ENCODE results near the gene FLNB. TPM values are rescaled to one million over a fixed set of nuclear protein-coding genes. Genes with fewer than 3 reads are reported as not detected.

The FLNB gene, protein sequence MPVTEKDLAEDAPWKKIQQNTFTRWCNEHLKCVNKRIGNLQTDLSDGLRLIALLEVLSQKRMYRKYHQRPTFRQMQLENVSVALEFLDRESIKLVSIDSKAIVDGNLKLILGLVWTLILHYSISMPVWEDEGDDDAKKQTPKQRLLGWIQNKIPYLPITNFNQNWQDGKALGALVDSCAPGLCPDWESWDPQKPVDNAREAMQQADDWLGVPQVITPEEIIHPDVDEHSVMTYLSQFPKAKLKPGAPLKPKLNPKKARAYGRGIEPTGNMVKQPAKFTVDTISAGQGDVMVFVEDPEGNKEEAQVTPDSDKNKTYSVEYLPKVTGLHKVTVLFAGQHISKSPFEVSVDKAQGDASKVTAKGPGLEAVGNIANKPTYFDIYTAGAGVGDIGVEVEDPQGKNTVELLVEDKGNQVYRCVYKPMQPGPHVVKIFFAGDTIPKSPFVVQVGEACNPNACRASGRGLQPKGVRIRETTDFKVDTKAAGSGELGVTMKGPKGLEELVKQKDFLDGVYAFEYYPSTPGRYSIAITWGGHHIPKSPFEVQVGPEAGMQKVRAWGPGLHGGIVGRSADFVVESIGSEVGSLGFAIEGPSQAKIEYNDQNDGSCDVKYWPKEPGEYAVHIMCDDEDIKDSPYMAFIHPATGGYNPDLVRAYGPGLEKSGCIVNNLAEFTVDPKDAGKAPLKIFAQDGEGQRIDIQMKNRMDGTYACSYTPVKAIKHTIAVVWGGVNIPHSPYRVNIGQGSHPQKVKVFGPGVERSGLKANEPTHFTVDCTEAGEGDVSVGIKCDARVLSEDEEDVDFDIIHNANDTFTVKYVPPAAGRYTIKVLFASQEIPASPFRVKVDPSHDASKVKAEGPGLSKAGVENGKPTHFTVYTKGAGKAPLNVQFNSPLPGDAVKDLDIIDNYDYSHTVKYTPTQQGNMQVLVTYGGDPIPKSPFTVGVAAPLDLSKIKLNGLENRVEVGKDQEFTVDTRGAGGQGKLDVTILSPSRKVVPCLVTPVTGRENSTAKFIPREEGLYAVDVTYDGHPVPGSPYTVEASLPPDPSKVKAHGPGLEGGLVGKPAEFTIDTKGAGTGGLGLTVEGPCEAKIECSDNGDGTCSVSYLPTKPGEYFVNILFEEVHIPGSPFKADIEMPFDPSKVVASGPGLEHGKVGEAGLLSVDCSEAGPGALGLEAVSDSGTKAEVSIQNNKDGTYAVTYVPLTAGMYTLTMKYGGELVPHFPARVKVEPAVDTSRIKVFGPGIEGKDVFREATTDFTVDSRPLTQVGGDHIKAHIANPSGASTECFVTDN (N-terminal part only)
- 80.9 TPM for total RNA-seq

- Histone ChIP-seq H3K9ac (ENCODE audit: low read depth in 1 of 3, low read length in 3 of 3) (peak within 1 kb of the TSS; percentile 69 to 86 (median 82)), H3K36me3 (ENCODE audit: control insufficient read depth in 3 of 3, insufficient read depth in 3 of 3, low read length in 3 of 3) (no peaks in the 10 kb centered on the region), H3K9me3 (ENCODE audit: control insufficient read depth in 3 of 3, low read length in 3 of 3) (no peaks in the 10 kb centered on the region), H3K4me3 (ENCODE audit: low read length in 3 of 3) (peak within 1 kb of the TSS; percentile 91 to 96 (median 95)), H3K4me1 (ENCODE audit: control insufficient read depth in 3 of 3, insufficient read depth in 3 of 3, low read length in 3 of 3) (peaks cover 16 to 19% (median 18%) of the 10 kb centered on the region in 3 donors), H3K27me3 (ENCODE audit: control insufficient read depth in 3 of 3, insufficient read depth in 3 of 3, low read length in 3 of 3) (peaks cover 2 to 25% (median 15%) of the 10 kb centered on the region in 3 donors), H3K27ac (ENCODE audit: low read depth, low read length) (peak within 1 kb of the TSS; percentile 56)
Measured at GRCh38 chr3:58008141-58009025, at the start of gene FLNB. TSS of gene FLNB (plus strand) at chr3:58008422. CDS start at chr3:58008565, 143 bp downstream.

DNA sequence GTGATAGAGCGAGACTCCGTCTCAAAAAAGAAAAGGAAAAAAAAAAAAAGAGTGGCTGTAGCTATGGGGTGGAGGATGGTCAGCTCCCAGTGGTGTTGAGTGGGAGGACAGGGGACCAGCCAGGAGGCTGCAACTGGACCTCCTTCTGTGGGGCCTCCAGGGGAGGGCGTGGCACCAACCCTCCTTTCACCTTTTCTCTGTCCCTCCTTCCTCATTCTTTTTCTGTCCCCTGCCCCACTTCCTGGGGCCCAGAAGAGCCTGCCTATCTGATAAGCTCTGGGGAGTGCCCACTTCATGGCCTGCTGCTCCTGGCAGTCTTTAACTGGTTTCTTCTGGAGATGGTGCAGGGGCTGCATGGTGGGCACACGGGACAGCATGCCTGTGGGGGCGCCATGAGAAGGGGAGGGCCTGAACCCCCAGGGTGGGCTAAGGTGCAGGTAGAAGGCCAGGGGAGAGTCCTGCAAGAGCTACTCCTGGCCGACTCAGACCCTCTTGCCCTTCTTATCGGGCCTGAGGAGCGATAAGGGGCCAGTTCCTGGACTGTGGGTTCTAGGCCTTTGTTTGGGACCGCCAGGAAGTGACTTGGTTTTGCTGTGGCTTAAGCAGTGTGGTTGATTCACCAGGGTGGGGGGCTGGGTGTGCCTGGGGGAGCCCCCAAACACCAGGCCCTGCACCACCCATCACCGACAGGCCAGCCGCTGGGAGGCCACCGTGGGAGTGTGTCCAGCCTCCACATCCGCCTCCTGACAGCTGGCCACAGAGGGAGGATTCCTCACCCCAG is 49.4 kb upstream of the FLNB start:
- Histone ChIP-seq H3K9me3 (ENCODE audit: control insufficient read depth in 3 of 3, low read length in 3 of 3) (no peaks in the 10 kb centered on the region), H3K27me3 (ENCODE audit: control insufficient read depth in 3 of 3, insufficient read depth in 3 of 3, low read length in 3 of 3) (no peaks in the 10 kb centered on the region), H3K36me3 (ENCODE audit: control insufficient read depth in 3 of 3, insufficient read depth in 3 of 3, low read length in 3 of 3) (no peaks in the 10 kb centered on the region), H3K27ac (ENCODE audit: low read depth, low read length) (peak overlapping the region; percentile 50), H3K9ac (ENCODE audit: low read depth in 1 of 3, low read length in 3 of 3) (peak overlapping the region in 1 of 3 donors; percentile 23), H3K4me1 (ENCODE audit: control insufficient read depth in 3 of 3, insufficient read depth in 3 of 3, low read length in 3 of 3) (peaks cover 12 to 14% (median 12%) of the 10 kb centered on the region in 3 donors), H3K4me3 (ENCODE audit: low read length in 3 of 3) (no peak overlapping the region)

DNA sequence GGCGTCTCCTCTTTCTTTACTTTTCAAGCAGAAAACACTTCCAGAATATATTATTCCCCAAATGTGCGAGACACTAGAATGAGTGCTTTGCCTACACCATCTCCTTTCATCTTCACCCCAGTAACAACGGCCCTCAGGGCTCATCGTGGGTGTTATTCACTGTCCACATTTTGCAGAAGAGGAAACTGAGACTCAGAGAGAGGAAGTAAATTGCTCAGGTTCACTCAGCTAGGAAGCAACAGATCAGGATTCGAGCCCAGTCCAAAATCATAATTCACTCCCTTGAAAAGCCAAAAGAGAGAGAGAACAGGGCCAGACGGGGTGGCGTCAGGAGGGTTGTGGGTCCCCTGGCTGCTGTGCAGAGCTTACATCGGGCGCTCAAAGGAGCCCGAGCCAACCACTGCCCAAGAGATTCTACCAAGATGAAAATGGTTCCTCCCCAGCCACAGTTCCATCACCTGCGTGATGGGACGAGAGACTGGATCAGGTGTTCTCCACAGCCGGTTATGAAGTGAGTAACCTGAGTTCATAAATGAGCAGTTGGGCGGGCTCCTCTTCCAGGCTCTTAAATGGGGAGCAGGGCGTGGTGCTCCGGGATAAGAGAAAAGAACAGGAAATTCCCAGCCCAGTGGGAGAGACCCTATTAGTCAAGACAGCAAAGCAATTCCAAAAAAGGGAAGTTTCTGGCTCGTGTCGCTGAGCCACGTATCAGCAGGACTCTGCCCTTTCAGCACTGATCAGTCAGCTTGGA is 48.6 kb upstream of the FLNB start:
- peak overlapping the region; percentile 50 for H3K27ac ChIP-seq (ENCODE audit: low read depth, low read length)
- H3K9ac ChIP-seq (ENCODE audit: low read depth in 1 of 3, low read length in 3 of 3), result peak overlapping the region in 1 of 3 donors; percentile 23
- H3K4me3 ChIP-seq (ENCODE audit: low read length in 3 of 3), result peak overlapping the region in 2 of 3 donors; percentile 22 to 48
- H3K36me3 ChIP-seq (ENCODE audit: control insufficient read depth in 3 of 3, insufficient read depth in 3 of 3, low read length in 3 of 3), result no peaks in the 10 kb centered on the region
- no peaks in the 10 kb centered on the region for H3K27me3 ChIP-seq (ENCODE audit: control insufficient read depth in 3 of 3, insufficient read depth in 3 of 3, low read length in 3 of 3)
- H3K4me1 ChIP-seq (ENCODE audit: control insufficient read depth in 3 of 3, insufficient read depth in 3 of 3, low read length in 3 of 3), result peaks cover 12 to 14% (median 12%) of the 10 kb centered on the region in 3 donors
- H3K9me3 ChIP-seq (ENCODE audit: control insufficient read depth in 3 of 3, low read length in 3 of 3), result no peaks in the 10 kb centered on the region

- Histone ChIP-seq H3K4me3 (ENCODE audit: low read length in 3 of 3) (no peak overlapping the region), H3K36me3 (ENCODE audit: control insufficient read depth in 3 of 3, insufficient read depth in 3 of 3, low read length in 3 of 3) (no peaks in the 10 kb centered on the region), H3K9me3 (ENCODE audit: control insufficient read depth in 3 of 3, low read length in 3 of 3) (no peaks in the 10 kb centered on the region), H3K4me1 (ENCODE audit: control insufficient read depth in 3 of 3, insufficient read depth in 3 of 3, low read length in 3 of 3) (peaks cover 12 to 14% (median 12%) of the 10 kb centered on the region in 3 donors), H3K27me3 (ENCODE audit: control insufficient read depth in 3 of 3, insufficient read depth in 3 of 3, low read length in 3 of 3) (peaks cover 0 to 4% (median 0%) of the 10 kb centered on the region in 3 donors), H3K27ac (ENCODE audit: low read depth, low read length) (peak overlapping the region; percentile 50), H3K9ac (ENCODE audit: low read depth in 1 of 3, low read length in 3 of 3) (no peak overlapping the region)
Measured at GRCh38 chr3:57960174-57960505, 48.1 kb upstream of the FLNB start.

GRCh38 chr3:57961177-57961827 is 46.9 kb upstream of the FLNB start:
- H3K9me3 ChIP-seq (ENCODE audit: control insufficient read depth in 3 of 3, low read length in 3 of 3), result no peaks in the 10 kb centered on the region
- H3K4me1 ChIP-seq (ENCODE audit: control insufficient read depth in 3 of 3, insufficient read depth in 3 of 3, low read length in 3 of 3), result peaks cover 12 to 14% (median 12%) of the 10 kb centered on the region in 3 donors
- H3K9ac ChIP-seq (ENCODE audit: low read depth in 1 of 3, low read length in 3 of 3), result no peak overlapping the region
- no peaks in the 10 kb centered on the region for H3K36me3 ChIP-seq (ENCODE audit: control insufficient read depth in 3 of 3, insufficient read depth in 3 of 3, low read length in 3 of 3)
- no peak overlapping the region for H3K27ac ChIP-seq (ENCODE audit: low read depth, low read length)
- H3K27me3 ChIP-seq (ENCODE audit: control insufficient read depth in 3 of 3, insufficient read depth in 3 of 3, low read length in 3 of 3), result peaks cover 0 to 4% (median 0%) of the 10 kb centered on the region in 3 donors
- no peak overlapping the region for H3K4me3 ChIP-seq (ENCODE audit: low read length in 3 of 3)

- no peaks in the 10 kb centered on the region for H3K36me3 ChIP-seq (ENCODE audit: control insufficient read depth in 3 of 3, insufficient read depth in 3 of 3, low read length in 3 of 3)
- H3K27me3 ChIP-seq (ENCODE audit: control insufficient read depth in 3 of 3, insufficient read depth in 3 of 3, low read length in 3 of 3), result peaks cover 0 to 4% (median 0%) of the 10 kb centered on the region in 3 donors
- no peak overlapping the region for H3K4me3 ChIP-seq (ENCODE audit: low read length in 3 of 3)
- H3K4me1 ChIP-seq (ENCODE audit: control insufficient read depth in 3 of 3, insufficient read depth in 3 of 3, low read length in 3 of 3), result peaks cover 10 to 14% (median 12%) of the 10 kb centered on the region in 3 donors
- no peak overlapping the region for H3K9ac ChIP-seq (ENCODE audit: low read depth in 1 of 3, low read length in 3 of 3)
- H3K9me3 ChIP-seq (ENCODE audit: control insufficient read depth in 3 of 3, low read length in 3 of 3), result no peaks in the 10 kb centered on the region
- H3K27ac ChIP-seq (ENCODE audit: low read depth, low read length), result no peak overlapping the region
Measured at GRCh38 chr3:57961828-57962447, 46.3 kb upstream of the FLNB start.

DNA sequence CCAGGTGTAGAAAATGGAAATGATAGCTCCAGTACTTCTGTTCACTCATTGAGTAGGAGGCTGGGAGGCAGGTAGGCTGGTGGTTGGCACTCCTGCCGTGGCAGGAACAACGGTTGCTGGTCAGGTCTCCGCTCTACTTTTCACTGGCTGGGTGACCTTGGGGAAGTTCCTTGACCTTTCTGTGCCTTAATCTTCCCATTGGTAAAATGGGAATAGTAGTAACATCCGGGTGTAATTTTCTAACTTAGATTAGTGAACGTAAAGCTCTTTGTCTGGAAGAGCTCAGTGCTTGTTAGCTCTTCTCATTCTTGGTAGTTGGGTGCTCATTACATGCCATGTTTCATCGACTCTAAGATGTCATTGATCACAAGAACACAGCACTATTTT is 45.8 kb upstream of the FLNB start:
- H3K27me3 ChIP-seq (ENCODE audit: control insufficient read depth in 3 of 3, insufficient read depth in 3 of 3, low read length in 3 of 3), result peaks cover 0 to 4% (median 0%) of the 10 kb centered on the region in 3 donors
- H3K27ac ChIP-seq (ENCODE audit: low read depth, low read length), result no peak overlapping the region

More for the DNA sequence above, 45.8 kb upstream of the FLNB start:
- Histone ChIP-seq H3K4me3 (ENCODE audit: low read length in 3 of 3) (no peak overlapping the region), H3K9me3 (ENCODE audit: control insufficient read depth in 3 of 3, low read length in 3 of 3) (no peaks in the 10 kb centered on the region), H3K36me3 (ENCODE audit: control insufficient read depth in 3 of 3, insufficient read depth in 3 of 3, low read length in 3 of 3) (no peaks in the 10 kb centered on the region), H3K4me1 (ENCODE audit: control insufficient read depth in 3 of 3, insufficient read depth in 3 of 3, low read length in 3 of 3) (peaks cover 10 to 14% (median 12%) of the 10 kb centered on the region in 3 donors), H3K9ac (ENCODE audit: low read depth in 1 of 3, low read length in 3 of 3) (no peak overlapping the region)

Measured in skeletal muscle tissue (tissue), 4 donors.